Stimulated activated CD8-positive, alpha-beta memory T cell treated with anti-CD3 and anti-CD28 coated beads, Interleukin-4, amount 100 ng/mL, for 1 hour (primary cell): ENCODE measurements around the gene CDC42SE1.

Experiments used
- DNase-seq, 2 donors: peaks; one replicate each; pipeline ENCODE4 v3.0.0-alpha.2; 2020; ENCODE audit warnings: low read depth in 2 of 2, low spot score in 1 of 2

The CDC42SE1 gene

DNA sequence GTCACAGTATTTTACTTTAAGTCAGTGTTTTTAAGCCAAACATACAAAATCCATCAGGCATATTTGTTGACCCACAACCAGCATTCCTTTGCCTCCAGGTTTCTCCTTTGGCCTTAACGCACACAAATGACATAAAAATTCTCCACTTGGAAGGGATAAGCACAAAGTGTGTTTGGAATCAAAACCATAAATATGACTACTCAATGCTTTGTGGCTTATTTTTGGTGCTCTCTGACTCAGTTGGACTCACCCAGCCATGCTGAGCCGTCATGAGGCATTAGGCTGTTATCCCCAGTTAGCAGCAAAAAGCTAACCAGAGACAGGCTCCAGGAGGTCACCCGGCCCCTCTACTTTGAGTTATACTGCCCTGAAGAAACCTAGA is 50.2 kb downstream of the CDC42SE1 start:
- no peak for DNase-seq

DNA sequence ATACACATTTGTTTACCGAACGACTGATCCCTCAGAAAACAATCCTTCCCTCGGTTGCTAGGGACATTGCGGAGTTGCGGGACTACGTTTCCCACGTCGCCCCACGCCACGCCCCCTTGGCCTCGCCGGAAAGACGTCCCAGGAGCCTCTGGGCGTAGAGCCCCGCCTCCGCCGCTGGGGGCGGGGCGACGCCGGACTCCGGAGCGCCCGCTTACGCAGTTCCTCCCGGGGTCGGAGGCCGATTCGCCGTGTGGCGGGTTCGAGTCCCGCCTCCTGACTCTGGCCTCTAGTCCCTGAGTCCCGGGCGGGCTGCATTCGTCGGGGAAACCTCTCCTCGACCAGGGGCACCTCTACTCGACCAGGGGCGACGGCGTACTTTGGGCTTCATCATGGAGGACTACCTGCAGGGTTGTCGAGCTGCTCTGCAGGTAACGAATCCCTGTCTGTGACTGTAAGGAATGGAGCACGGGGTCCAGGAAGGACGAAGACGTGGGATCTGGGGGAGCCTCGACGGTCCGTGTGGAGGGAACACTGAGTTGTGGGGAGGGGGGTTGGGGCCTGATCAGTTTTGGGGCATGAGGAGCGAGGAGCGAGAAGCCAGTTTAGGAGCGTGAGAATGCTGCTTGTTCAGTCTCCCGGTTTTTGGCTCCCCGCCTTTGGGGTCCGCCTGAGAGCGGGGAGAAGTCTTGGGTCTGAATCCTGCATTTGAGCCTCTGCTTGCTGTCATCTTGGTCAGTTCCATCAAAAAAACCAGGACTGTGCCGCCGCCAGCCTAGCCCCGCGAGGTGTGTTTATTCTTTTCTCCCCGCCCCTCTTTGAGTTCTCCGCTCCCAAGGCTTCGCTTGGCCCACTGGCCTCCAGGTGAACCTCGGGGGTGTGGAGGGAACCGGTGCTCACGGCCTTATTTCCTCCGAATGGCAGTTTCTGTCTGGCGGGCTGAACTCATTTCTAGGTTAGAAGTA is 50.9 kb downstream of the CDC42SE1 start, which contains the start of gene PRUNE1:
Gene PRUNE1, plus strand, starts transcription at position 206 of the 962 bp plus-strand sequence. Its CDS starts 184 bp downstream, at position 390.
- peak; percentile 92 to 95 for DNase-seq

DNA sequence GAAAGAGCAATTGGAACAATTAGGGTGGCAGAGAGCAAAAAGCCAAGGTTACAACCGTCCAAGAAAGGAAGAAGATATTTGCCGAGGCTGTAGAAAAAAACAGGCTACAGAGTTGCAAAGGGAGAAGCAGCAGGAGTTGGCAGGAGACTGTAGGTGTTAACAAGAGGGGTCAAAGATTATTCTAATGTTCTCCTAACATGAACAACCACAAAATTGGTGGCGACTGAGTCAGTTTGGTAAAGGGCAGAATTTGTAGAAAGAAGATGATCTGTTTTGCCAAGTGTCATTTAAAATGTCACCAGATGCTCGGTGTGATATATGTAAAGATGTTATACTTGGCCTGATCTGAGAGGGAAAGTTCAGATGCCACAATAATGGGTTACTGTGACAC is 51.6 kb downstream of the CDC42SE1 start:
- DNase-seq, result no peak

DNA sequence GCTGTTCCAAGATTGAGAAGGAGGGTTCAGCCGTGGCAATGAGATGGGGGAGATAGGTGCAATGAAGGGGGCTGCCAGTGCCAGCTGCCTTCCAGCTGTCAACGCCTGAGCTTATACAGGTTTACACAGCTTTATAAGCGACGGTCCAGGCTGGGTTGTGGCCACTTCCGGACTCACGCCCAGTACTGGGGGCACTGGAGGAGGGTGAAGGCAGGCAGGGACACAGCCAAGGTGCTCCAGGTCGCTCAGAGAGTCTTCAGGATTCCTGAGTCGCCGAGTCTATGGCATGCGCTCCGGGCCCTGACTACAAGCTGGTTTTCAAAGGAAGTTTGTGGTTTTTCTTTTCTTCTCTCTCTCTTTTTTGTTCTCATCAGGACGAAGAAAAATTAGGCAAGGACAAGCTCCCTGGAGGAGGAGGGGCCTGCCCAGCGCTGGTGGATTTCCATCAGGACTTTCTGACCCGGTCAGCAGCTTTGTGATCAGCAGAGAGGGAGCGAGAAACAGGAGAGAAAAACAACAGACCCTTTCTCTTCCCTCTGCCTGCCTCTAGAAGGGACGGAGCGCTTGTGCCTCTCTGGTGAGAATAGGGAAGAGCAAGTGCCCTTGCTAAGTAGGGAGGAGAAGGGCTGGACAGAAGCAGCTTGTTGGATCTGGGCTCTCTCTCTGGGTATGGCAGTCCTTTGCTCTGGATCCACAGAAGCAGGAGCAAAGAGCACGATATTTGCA is 52.9 kb downstream of the CDC42SE1 start, which contains the start of gene MINDY1:
Gene MINDY1, minus strand, starts transcription at position 576 of the 726 bp plus-strand sequence. CDS start 4,285 bp downstream, outside the sequence.
- DNase-seq, result no peak

DNA sequence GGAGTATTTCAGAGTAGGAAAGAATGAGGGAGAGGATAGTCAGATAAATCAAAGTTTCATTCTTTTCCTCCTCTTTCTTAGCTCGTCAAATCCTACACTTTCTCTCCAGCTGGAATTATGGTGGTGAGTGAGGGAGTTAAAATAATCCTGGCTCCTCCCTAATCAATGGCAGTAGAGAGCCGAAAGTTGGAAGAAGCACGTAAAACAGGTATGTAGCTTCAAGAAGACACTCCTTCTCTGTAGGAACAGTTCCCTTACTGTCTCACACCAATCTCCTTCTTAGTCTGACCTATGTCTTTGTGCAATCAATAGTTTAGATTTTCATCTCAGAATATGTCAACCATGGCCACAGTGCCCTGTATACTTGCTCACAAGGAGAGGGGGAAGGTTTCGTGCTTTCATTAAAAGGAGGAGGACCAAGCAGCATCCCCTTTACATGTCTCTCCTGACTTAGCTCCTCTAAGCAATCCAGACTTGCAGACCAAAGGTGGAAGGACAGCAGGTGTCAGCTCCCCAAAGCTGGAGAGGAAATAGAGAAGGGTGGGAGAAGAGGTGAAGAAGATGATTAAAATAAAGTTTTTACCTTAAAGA is 53.6 kb downstream of the CDC42SE1 start:
- no peak for DNase-seq

DNA sequence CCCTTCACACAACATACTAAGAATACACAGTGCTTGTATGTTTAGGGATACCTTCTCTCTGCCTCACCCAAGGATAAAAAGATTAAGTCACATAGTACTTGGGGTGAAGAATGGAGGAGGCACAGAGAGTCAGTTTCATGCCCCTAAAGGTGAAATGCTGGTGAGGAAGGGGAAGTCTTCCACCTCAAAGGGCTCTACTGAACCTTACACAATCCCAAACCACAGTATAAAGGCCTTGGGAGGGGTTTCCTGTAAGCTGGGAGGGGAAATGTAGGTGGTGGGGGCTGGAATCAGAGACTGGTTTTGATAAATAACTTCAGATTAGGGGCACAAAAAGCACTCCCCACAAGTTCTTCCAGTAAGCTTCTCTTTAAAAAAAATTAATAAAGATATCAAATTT is 56.2 kb downstream of the CDC42SE1 start:
- DNase-seq, result no peak

DNA sequence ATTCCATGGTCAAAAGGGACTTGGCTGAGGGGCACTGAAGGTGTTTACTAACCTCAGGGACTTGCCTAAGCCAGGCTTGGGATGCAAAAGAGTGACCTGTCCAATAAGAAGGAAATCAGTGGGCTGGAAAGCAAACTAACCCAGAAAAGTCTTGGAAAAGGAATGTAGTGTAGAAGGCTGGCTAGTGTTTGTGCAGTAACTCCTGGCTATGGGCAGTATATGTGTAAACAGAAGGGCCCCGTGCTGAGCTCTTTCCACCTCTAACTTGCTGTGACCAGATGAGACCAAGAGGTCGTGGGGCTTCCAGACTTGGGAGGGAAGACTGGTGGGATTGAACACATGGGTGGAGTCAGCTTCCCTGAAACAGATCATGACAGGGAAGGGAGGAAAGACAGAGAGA is 56.8 kb downstream of the CDC42SE1 start:
- DNase-seq, result no peak

DNA sequence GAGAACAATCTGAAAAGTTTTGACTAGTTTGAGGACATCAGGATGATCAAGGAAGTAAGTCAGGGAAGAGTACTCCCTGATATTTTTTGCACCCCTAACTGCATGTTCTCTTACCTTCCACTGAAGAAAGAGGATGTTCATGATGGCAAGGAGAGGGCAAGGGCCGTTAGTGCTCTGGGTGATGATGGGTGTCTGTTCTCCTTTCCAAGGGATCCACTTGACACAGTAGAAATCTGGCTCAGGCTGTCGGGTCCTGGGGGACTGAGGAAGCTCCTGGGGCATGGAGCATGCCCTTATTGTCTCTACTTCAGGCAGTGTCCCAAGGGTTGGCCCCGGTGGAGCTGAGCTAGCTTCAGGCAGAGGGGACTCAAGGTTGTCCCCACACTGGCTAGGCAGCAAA is 57.4 kb downstream of the CDC42SE1 start:
- DNase-seq, result no peak

DNA sequence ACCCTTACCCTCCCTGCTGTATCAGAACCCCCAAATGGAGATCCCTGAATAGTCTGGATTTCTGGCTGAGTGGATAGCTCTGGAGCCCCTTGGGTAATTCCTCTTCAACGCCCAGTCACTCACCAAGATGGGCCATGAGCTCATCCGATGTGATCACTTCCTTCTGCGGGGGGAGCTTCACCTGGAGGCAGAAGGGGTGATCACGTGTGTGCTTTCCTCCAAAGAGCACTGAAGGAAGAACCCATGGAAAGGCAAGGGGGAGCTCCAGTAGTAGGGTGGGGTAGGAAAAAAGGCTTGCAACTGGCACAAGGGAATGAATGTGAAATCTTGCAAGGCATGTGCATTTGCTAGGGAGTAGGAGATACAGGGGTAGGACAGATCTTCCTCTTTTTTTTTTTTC is 57.8 kb downstream of the CDC42SE1 start:
- no peak for DNase-seq
